Posterior cingulate gyrus (tissue), 11 donors: Measurements from ENCODE around the gene SLCO4C1.
"Not testable (repeated sequence)": the region's sequence is repeated elsewhere in the genome, so short reads cannot be mapped to it uniquely, and the experiment has no call there.

ENCODE experiments used
- DNase-seq, 10 donors: peaks; one replicate each; pipeline versions ENCODE4 v3.0.0 to v3.0.0-alpha.2; 2020 to 2021; ENCODE audit warnings: mixed read lengths in 3 of 10
- intact Hi-C: fragments of 100-400 bp; cut with DNase I; formaldehyde crosslinking; loops from one replicate; pipeline ENCODE4 v1.15.1; 2023

The SLCO4C1 gene, protein sequence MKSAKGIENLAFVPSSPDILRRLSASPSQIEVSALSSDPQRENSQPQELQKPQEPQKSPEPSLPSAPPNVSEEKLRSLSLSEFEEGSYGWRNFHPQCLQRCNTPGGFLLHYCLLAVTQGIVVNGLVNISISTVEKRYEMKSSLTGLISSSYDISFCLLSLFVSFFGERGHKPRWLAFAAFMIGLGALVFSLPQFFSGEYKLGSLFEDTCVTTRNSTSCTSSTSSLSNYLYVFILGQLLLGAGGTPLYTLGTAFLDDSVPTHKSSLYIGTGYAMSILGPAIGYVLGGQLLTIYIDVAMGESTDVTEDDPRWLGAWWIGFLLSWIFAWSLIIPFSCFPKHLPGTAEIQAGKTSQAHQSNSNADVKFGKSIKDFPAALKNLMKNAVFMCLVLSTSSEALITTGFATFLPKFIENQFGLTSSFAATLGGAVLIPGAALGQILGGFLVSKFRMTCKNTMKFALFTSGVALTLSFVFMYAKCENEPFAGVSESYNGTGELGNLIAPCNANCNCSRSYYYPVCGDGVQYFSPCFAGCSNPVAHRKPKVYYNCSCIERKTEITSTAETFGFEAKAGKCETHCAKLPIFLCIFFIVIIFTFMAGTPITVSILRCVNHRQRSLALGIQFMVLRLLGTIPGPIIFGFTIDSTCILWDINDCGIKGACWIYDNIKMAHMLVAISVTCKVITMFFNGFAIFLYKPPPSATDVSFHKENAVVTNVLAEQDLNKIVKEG

DNA sequence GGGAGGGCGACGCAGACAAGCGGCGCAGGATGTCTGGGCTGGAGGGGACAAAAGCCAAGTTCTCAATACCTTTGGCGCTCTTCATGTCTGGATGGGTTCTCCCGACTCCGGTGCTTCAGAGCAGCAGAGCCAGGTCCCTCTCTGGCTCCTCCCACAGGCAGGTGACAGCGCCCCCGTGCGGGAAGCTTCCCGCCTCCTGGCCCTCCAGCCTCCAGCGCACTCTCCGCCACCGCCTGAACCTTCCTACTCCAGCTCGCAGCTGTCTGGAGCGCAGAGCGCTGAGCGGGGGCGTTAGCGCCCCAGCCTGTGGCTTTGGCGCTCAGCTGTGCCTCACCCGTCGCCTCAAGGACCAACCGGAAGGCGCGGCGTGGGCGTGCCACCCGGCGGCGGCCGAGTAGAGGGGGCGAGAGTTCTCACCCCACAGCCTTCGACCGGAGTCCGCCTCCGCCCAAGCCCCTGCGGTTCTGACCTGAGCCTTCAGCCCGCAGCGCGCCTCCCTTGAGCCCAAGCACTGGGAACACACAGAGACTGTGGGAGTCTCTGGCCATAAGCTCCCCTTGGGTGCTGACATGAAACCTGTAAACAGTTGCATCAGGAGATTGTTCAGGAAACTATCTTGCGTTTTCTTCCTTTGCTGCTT, at the start of gene SLCO4C1:
Gene SLCO4C1, minus strand, starts transcription at position 107 of the 640 bp plus-strand sequence. Its CDS starts 22 bp downstream, at position 85.
- intact Hi-C loops, result no loop called here
- peak; percentile 54 to 96 (median 79) for DNase-seq

DNA sequence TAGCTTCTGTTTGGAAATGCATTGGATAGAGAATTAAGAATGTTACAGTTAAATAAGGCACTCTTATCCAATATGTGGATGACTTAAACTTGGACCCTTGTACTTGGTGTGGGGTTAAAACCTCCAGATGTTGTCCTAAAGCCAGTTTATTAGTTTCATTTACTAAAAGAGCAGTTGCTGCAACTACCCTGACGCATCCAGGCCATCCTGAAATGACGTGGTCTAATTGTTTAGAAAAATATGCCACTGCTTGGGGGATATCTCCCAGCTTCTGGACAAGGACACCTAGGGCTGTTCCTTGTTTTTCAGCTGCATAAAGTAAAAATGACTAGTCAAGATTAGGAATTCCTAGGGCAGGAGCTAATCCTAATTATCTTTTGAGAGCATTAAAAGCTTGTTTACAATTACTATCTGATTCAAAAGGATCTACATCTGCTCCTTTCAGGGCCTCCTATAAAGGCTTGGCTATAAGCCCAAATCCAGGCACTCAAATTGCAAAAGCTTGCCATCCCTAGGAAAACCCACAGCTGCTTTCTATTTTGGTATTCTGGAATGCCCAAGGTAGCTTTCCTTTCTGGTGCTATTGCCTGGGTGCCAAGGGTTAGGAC, 45.7 kb upstream of the SLCO4C1 start:
- no peak for DNase-seq
- intact Hi-C loops, result no loop called here

DNA sequence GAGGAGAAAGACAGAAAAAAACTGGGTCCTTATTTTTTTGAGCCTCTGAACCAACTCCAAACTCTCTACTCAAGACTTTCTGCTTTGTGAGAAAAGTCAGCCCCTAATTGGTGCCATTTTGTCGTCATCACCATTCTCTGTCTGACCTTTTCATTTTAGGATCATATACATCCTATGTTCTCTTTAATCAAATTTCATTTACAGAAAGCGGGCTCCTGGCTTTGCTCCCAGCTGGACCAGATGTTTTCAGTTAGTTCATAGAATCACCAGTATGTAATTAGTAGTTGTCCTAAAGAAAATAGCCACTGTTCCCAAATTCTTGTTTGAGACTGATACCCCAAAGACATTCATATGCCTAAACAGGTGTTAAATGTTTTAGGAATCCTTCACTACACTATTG, 28.6 kb upstream of the SLCO4C1 start:
- no peak for DNase-seq
- intact Hi-C loops, result no loop called here

DNA sequence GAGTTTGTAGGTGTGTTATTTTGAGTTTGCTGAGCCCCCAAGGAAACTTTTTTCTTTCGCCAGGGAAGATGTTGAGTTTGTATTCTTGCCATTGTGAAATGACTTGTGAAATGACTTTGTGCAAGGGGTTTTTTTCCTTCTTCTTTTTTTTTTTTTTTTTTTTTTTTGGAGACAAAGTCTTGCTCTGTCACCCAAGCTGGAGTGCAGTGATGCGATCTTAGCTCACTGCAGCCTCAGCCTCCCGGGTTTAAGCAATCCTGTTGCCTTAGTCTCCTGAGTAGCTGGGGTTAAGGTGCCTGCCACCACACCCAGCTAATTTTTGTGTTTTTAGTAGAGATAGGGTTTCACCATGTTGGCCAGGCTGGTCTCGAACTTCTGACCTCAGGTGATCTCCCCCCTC, 22.7 kb upstream of the SLCO4C1 start:
- DNase-seq, intact Hi-C loops: not testable (repeated sequence)

DNA sequence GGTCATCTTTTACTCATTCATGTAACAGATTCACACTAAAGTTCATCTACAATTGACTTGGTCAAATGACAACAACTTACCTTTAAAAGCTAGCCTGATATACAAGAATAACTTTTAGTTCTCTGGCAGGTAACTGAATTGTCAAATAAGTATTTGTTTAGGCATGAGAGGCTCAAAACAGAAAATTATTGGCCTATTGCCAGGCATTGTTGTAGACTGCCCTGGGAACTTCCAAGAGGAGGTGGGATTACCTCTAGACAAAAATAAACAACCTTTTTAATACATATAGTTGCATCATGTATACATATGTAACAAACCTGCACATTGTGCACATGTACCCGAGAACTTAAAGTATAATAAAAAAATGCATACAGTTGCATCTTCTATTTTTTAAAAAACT, 18.2 kb upstream of the SLCO4C1 start:
- no peak for DNase-seq
- intact Hi-C loops, result no loop called here

DNA sequence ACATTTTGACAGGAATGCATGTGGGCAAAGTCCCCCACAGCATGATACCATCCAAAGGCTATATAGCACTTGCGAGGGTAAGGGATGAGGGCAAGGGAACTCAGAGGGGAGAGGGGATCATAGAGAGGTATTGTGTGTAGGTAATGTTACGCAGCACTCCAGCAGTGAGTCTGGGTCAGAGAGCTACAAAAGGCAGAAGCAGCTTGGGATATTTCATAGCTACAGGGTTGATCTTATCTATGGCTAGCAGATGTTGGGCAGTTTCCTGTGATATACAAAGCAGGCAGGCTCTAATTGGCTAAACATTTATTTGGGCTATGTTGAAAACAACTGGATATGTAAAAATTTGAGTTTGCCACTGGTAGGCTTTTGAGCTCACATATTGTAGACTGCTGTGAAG, 17.8 kb upstream of the SLCO4C1 start:
- intact Hi-C loops, result no loop called here
- no peak for DNase-seq

DNA sequence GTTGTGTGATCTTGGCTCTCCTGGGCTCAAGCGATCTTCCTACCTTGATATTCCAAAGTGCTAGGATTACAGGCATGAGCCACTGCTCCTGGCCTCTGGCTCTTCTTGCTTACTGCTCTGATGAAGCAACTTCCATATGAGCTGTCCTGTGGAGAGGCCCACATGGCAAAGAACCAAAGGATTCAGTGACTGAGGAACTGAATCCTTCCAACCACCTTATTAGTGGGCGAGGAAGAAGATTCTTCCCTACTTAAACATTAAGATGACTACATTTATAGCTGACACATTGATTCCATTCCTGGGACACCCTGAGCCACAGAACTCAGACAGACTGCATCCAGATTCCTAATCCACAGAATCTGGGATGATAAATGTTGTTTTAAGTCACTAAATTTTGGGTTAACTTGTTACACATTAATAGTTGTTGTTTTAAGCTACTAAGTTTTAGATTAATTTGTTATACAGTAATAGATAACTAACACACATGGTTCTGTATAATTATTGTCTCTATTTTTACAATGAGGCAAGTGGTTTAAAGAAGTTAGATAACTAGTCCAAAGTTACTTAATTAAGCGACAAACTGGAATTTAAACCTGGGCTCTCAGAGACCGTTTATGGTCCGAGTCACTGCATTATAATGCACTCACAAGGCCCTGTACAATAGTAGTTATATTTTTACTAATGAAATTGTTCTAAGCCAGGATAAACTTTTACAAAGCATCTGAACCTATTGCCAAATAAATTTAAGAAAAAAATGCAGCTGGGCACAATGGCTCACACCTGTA, 16.7 kb upstream of the SLCO4C1 start:
- intact Hi-C loops, result no loop called here
- no peak for DNase-seq

DNA sequence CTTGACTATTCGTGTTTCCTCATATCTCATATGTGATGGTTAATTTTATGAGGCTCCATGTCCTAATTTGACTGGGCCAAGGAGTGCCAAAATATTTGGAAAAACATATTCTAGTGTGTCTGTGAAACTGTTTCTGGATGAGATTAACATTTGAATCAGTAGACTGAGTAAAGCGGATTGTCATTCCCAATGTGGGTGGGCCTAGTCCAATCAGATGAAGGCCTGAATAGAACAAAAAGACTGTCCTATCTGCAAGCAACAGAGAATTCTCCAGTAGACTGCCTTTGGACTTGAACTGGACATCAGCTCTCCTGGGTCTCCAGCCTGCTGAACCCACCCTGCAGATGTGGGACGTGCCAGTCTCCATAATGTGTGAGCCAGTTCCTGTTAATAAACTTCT, 13.5 kb upstream of the SLCO4C1 start:
- intact Hi-C loops, result no loop called here
- no peak for DNase-seq

DNA sequence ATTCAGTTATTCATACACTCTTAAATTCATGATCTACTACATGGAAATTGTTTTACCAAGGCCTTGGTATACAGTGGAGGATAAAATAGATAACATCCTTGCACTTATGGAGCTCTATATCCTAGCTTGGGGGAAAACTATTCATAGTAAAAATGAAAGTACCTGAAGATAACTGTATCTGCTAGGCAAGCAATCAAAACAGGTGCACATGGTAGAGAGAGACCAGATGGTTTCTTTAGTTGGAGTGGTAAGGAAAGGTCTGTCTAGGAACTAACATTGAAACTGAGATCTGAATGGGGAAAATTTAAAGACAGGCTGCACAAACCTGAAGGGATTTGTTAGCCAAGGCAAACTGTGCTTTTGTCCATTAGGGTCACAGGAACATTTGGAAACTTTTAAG, 11.1 kb upstream of the SLCO4C1 start:
- intact Hi-C loops, result no loop called here
- no peak for DNase-seq

DNA sequence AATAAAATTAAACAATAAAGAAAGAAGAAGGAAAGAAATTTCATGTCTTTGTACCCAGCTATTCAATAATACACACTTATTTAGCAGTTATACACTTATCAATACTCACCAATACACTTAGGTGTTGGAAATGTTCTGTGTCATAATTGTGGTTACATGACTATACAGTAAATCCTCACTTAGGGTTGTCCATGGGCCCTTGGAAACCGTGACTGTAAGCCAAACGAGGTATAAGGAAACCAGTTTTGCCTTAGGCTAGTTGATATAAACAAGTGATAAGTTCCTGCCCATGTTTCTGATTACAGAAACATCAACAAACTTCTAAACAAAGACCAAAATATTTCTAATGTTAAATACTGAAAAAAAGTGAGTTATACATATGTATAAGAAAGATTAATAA, 10.0 kb upstream of the SLCO4C1 start:
- no peak for DNase-seq

DNA sequence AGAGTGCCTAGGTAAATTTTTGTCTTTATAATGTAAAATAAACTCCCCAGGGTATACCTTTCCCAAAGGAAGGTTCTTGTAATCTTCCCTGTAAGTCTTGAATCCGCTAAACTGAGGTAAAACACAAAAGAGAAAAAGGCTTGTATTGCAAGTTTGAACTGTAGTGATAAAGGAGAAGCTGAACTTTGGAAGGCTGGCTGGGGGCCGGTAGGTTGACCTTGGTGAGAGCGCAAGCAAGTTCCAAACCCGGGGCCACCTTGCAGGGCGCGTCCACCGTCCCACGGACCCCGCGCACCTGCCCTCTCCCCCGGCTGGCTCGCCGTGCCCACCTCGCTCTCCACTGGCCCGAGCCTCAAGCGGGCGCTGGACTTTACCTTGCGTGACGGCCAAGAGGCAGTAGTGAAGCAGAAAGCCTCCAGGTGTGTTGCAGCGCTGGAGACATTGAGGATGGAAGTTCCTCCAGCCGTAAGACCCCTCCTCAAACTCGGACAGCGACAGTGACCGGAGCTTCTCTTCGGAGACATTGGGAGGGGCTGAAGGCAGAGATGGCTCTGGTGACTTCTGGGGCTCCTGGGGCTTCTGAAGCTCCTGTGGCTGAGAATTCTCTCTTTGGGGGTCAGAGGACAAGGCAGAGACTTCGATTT, 428 bp downstream of the SLCO4C1 start:
- intact Hi-C loops, result no loop called here
- peak in 3 of 10 donors; percentile 67 to 85 (median 77) for DNase-seq

More for the DNA sequence above, 10.0 kb upstream of the SLCO4C1 start:
- intact Hi-C loops, result no loop called here

DNA sequence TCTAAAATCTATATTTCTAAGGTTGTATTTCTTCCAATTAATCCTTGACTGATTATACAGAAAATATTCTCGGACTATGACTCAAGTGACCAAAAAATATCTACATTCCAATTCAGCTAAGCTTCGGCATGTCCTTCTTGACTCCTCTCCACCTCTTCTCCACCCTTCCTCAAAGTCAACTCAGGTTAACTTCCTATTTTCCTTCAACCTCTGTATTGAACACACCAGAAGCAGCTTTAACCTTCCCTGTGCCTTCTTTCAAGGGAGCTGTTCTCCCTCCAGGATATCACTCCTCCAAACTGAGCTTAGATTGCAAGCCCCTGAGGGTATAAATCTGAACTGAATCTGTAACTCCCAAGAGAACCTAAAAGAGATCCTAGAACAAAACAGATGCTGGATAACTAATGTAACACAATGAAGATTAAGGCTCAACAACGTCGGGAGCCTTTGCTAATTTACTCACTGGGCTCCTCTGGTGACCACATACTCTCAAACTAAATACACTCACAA, 1.1 kb downstream of the SLCO4C1 start:
- intact Hi-C loops, result no loop called here

DNA sequence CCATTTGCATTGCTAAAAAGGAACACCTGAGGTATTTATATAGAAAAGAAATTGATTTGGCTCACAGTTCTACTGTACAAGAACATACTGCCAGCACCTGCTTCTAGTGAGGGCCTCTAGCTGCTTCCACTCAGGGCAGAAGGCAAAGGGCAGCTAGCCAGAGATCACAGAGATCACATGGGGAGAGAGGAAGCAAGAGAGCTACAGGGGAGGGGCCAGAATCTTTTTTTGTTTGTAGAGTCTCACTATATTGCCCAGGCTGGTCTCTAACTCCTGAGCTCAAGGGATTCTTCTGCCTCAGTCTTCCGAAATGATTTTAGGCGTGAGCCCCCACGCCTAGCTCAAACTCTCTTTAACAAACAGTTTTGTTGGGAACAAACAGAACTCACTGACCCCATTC, 6.1 kb downstream of the SLCO4C1 start:
- intact Hi-C loops, result no loop called here
- no peak for DNase-seq

More for the DNA sequence above, 1.1 kb downstream of the SLCO4C1 start:
- no peak for DNase-seq

DNA sequence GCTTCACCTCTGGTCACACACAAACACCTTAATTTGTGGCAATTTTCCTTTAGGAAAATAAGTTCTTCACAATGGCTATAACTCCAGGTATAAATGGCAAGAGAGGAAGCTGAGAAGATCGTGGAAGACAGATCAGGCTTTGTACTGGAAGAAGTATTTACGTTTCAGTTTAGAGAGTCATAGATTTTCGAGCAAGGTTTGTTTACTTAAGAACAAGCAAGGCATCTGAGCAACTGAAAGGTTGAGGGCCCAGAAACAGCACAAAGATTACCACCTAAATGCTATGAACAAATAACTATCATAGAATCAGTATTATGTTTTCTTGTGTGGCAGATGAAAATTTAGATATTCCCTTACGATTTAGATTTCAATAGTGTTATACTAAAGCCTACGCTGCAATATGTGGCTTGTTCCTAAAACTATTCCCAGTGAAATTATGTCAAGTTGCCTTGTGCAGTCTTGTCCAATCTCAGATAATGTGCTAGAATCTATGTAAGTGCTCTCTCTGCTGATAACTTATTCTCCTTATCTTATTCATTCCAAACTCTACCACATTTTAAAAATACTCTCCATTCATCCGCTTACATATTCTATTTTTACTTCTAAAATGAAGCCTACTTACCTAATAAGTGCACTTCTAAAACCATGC, 6.7 kb downstream of the SLCO4C1 start:
- intact Hi-C loops, result no loop called here

DNA sequence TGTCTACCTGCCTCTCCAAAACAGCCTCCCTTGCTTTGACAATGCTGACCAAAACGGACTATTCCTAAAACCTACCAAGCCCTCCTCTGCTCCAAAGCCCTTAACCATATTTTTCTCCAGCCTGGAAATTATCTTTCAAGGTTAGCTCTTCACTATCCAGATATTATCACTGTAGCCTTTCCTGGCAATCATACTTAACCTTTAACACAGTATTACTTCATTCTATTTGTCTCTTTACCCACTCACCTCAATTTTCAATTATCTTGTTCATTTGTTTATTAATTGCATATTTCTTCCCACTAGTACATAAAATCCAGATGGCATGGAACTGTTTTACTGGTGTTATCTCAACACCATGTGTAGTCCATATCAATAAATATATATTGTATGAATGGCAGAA, 7.5 kb downstream of the SLCO4C1 start:
- no peak for DNase-seq
- intact Hi-C loops, result no loop called here

More for the DNA sequence above, 6.7 kb downstream of the SLCO4C1 start:
- DNase-seq, result no peak

DNA sequence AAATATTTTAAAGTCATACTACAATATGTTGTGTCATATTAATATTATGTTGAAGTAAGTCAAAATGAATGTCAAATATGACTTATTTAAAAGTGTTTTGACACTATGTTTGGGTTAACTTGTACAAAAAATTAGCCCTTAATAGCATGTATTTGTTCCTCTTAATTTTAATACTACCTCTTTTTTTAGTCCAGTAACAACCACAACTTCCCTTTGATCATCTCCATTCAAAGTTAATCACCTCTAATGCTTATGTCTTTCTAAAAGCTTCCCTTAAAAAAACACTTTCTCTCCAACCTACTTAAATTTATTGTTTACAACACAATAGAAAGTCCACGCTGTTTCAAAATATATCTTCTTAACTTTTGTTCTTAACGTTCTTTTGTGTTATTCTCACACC, 9.6 kb downstream of the SLCO4C1 start:
- intact Hi-C loops, result no loop called here
- no peak for DNase-seq

DNA sequence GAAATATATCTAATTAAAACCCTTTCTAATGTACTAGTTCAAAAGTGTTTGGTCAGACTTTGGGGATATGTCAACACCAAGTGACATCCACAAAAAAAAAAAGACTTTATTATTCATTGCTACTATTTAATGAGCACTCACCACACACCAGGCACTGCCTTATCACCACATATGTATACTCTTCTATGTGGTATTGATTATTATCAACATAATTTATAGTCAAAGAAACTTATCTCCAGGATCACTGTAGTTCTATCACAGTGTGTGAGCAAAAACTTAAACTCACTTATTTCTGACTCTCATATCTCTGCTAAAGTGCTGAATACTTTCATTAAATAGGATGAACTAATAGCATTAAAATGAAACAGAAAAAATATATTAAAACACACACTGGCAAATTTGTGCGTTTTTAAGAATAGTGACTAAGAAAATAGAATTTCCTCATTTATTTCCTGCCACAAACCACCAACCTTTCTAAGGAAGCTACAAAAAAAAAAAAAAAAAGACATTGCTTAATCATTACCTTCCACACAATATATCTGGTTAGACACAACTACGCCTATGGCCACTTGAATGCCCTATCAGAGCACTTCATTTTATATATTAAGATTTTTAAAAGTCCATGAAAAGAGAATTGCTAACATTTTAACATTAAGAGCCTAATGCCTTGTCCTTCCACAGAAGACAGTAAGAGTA, 12.8 kb downstream of the SLCO4C1 start:
- intact Hi-C loops, result no loop called here
- no peak for DNase-seq

DNA sequence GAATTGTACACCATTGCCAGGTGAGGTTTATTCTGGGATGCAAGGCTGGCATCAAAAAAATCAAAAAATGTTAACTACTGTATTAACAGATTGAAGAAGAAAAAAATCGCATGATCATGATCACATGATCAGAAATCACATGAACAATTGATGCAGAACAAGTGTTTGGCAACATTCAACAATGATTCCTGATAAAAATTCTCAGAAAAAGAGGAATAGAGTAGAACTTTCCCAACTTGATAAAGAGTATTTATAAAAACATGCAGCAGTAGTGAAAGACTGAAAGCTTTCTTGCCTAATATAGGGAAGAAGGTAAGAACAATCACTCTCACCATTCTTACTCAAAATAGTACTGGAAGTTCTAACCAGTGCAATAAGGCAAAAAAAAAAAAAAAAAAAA, 16.4 kb downstream of the SLCO4C1 start:
- intact Hi-C loops, result no loop called here
- DNase-seq, result no peak
